Activated CD4-positive, CD25-positive, alpha-beta regulatory T cell treated with anti-CD3 and anti-CD28 coated beads, Interleukin-2, amount 50 U/mL, for 72 hours (primary cell): Measurements from ENCODE around the gene PADI4.
A peak's percentile ranks its signal among the peaks of the same experiment; 100 is the strongest.
"Not testable (repeated sequence)": the region's sequence is repeated elsewhere in the genome, so short reads cannot be mapped to it uniquely, and the experiment has no call there.

ENCODE experiments used
- DNase-seq: peaks from one replicate; pipeline ENCODE4 v3.0.0; 2021

Gene PADI4

GRCh38 chr1:17400725-17401341 lies 92.8 kb downstream of the PADI4 start:
- DNase-seq = no peak

- DNase-seq = no peak
These were observed 93.8 kb downstream of the PADI4 start for GRCh38 chr1:17401841-17402240.

- DNase-seq = no peak
These were observed 95.1 kb downstream of the PADI4 start for GRCh38 chr1:17403081-17403480.

GRCh38 chr1:17404034-17404684 lies 96.2 kb downstream of the PADI4 start:
- no peak for DNase-seq

GRCh38 chr1:17404820-17405219 lies 96.8 kb downstream of the PADI4 start:
- no peak for DNase-seq

- DNase-seq = peak; percentile 38
These were observed 98.1 kb downstream of the PADI4 start for GRCh38 chr1:17405898-17406759.

- not testable (repeated sequence) for DNase-seq
These were observed 98.9 kb downstream of the PADI4 start for GRCh38 chr1:17406760-17407475.

- DNase-seq = not testable (repeated sequence)
These were observed 100.0 kb downstream of the PADI4 start for GRCh38 chr1:17407786-17408514.

- DNase-seq = no peak
These were observed 101.4 kb downstream of the PADI4 start for GRCh38 chr1:17409391-17409811.

- no peak for DNase-seq
These were observed 104.3 kb downstream of the PADI4 start for GRCh38 chr1:17412093-17412870.
